ENCODE measurements around the gene TRPM2. TPM values are rescaled to one million over a fixed set of nuclear protein-coding genes. Genes with fewer than 3 reads are reported as not detected.
A peak's percentile ranks its signal among the peaks of the same experiment; 100 is the strongest.
"Not testable (repeated sequence)": the region's sequence is repeated elsewhere in the genome, so short reads cannot be mapped to it uniquely, and the experiment has no call there.

Gene TRPM2
- total RNA-seq, 1 experiment from 2014 or later, result 0.89 TPM

GRCh38 chr21:44354775-44355771, 1.7 kb downstream of the TRPM2 start:
- DNase-seq (ENCODE audit: low spot score), result no peak

- DNase-seq (ENCODE audit: low spot score), result no peak
These were observed 2.7 kb downstream of the TRPM2 start for GRCh38 chr21:44356160-44356559.

- DNase-seq (ENCODE audit: low spot score), result no peak
These were observed 3.2 kb downstream of the TRPM2 start for GRCh38 chr21:44356636-44357035.

- DNase-seq (ENCODE audit: low spot score), result no peak
These were observed 3.8 kb downstream of the TRPM2 start for GRCh38 chr21:44357064-44357837.

- no peak for DNase-seq (ENCODE audit: low spot score)
These were observed 6.0 kb downstream of the TRPM2 start for GRCh38 chr21:44359396-44359795.

GRCh38 chr21:44360159-44360558, 6.7 kb downstream of the TRPM2 start:
- no peak for DNase-seq (ENCODE audit: low spot score)

- not testable (repeated sequence) for DNase-seq (ENCODE audit: low spot score)
These were observed 8.5 kb downstream of the TRPM2 start for GRCh38 chr21:44361903-44362302.

- no peak for DNase-seq (ENCODE audit: low spot score)
These were observed 9.9 kb downstream of the TRPM2 start for GRCh38 chr21:44363278-44363677.

- DNase-seq (ENCODE audit: low spot score), result no peak
These were observed 11.0 kb downstream of the TRPM2 start for GRCh38 chr21:44364151-44365053.

- no peak for DNase-seq (ENCODE audit: low spot score)
These were observed 12.0 kb downstream of the TRPM2 start for GRCh38 chr21:44365251-44365966.

GRCh38 chr21:44365967-44366585, 12.7 kb downstream of the TRPM2 start:
- DNase-seq (ENCODE audit: low spot score), result no peak

- no peak for DNase-seq (ENCODE audit: low spot score)
These were observed 13.3 kb downstream of the TRPM2 start for GRCh38 chr21:44366586-44367211.

GRCh38 chr21:44368711-44369446, 15.5 kb downstream of the TRPM2 start:
- DNase-seq (ENCODE audit: low spot score), result no peak

- peak; percentile 63 for DNase-seq (ENCODE audit: low spot score)
These were observed 16.8 kb downstream of the TRPM2 start for GRCh38 chr21:44370027-44370735.

GRCh38 chr21:44370786-44371410, 17.5 kb downstream of the TRPM2 start:
- DNase-seq (ENCODE audit: low spot score), result no peak

GRCh38 chr21:44371596-44371995, 18.2 kb downstream of the TRPM2 start:
- DNase-seq (ENCODE audit: low spot score), result no peak

GRCh38 chr21:44372616-44373015, 19.2 kb downstream of the TRPM2 start:
- no peak for DNase-seq (ENCODE audit: low spot score)
